Activated T-cell treated with anti-CD3 and anti-CD28 coated beads, Interleukin-2, amount 50 U/mL, for 4 hours (primary cell): ENCODE data around the gene RBM38. TPM values are rescaled to one million over a fixed set of nuclear protein-coding genes. Genes with fewer than 3 reads are reported as not detected.
"Not testable (repeated sequence)": the region's sequence is repeated elsewhere in the genome, so short reads cannot be mapped to it uniquely, and the experiment has no call there.

ENCODE experiments used
- ATAC-seq, 2 donors: fragments of 200-7000 bp; cut with Tn5 transposase; one replicate each; pipeline ENCODE4 v1.10.0; 2021
- DNase-seq: peaks from one replicate; pipeline ENCODE4 v3.0.0-alpha.2; 2020
- H3K27me3 Mint-ChIP-seq: one replicate; pipeline ENCODE4 v1.8.0; 2021; ENCODE audit warnings: low read depth, mixed read lengths
- H3K36me3 Mint-ChIP-seq: one replicate; pipeline ENCODE4 v1.8.0; 2022; ENCODE audit warnings: mixed read lengths; ENCODE audit not compliant: insufficient read depth
- H3K4me1 Mint-ChIP-seq: one replicate; pipeline ENCODE4 v1.8.0; 2021; ENCODE audit warnings: low read depth, mixed read lengths
- H3K4me3 Mint-ChIP-seq: one replicate; pipeline ENCODE4 v1.8.0; 2021; ENCODE audit warnings: mild to moderate bottlenecking, moderate library complexity, mixed read lengths
- H3K9me3 Mint-ChIP-seq: one replicate; pipeline ENCODE4 v1.8.0; 2021; ENCODE audit warnings: mixed read lengths
- total RNA-seq, 3 donors: library from RNA; stranded (reverse); gene quantifications; one replicate each; pipeline ENCODE4 v1.2.1, GENCODE V29; 2021

The RBM38 gene
- total RNA-seq, 3 donors from 2014 or later, result 123 to 172 (median 129) TPM

DNA sequence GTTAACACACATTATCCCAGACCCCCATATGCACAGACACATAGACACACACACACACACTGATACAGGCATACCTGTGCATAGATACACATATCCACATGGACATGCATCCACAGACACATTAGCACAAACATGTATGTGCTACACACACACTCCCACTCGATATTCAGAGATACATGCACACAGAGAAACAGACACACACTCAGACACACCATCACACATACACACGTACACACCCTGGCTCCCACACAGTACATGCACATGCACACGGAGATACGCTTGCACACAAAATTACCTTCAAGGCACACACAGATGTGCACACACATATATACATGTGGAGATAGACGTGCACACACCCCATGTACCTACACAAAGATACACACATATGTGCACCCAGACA lies 19.7 kb downstream of the RBM38 start:
- no peaks in the 10 kb centered on the region for H3K27me3 Mint-ChIP-seq
- no peaks in the 10 kb centered on the region for H3K9me3 Mint-ChIP-seq
- H3K36me3 Mint-ChIP-seq, result peaks cover 9% of the 10 kb centered on the region
- no peak for DNase-seq
- H3K4me3 Mint-ChIP-seq, result no peak overlapping the region
- ATAC-seq, result no peak
- peaks cover 13% of the 10 kb centered on the region for H3K4me1 Mint-ChIP-seq

DNA sequence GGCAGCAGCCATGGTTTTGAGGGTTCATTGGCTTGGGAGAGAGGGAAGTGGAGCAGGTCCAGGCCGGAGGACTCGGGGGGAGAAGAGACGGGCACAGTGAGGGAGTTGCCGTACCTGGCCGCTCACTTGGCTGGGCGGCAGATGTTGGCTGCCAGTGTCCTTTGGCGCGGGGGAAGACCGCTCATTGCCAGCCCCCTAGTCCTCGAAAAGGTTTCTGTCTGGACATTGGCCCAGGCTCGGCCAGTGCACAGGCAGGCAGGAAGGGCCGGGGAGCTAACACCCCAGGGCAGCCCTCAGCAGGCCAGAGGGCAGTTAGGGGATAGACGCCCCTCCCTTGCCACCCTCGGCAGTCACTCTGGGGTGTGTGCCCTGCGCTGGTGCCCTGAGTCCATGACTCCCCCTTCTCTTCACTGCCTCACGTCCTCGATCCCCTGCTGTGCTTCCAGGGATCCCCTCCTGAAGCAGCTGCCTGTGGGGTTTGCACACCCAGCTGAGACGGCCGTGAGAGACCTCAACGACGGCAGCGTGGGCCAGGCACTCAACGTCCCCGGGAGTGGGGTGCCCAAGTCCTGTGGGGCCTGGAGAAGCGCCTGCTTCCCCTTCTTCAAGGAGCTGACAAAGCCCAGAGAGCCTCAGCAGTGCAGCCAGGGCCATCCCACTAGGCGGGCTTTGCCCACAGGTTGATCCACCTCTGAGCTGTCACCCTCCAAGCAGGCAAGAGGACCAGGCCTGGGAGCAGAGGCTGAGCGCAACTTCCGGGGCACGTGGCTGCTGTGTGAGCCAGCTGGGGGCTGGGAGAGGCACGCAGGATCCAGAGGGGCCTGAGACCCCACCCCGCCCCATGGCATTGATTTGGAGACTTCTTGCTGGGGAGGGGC lies 20.4 kb downstream of the RBM38 start:
- ATAC-seq (no peak), DNase-seq (no peak)
- Mint-ChIP-seq H3K4me1 (peaks cover 13% of the 10 kb centered on the region), H3K4me3 (no peak overlapping the region), H3K9me3 (no peaks in the 10 kb centered on the region), H3K27me3 (no peaks in the 10 kb centered on the region), H3K36me3 (peaks cover 9% of the 10 kb centered on the region)

DNA sequence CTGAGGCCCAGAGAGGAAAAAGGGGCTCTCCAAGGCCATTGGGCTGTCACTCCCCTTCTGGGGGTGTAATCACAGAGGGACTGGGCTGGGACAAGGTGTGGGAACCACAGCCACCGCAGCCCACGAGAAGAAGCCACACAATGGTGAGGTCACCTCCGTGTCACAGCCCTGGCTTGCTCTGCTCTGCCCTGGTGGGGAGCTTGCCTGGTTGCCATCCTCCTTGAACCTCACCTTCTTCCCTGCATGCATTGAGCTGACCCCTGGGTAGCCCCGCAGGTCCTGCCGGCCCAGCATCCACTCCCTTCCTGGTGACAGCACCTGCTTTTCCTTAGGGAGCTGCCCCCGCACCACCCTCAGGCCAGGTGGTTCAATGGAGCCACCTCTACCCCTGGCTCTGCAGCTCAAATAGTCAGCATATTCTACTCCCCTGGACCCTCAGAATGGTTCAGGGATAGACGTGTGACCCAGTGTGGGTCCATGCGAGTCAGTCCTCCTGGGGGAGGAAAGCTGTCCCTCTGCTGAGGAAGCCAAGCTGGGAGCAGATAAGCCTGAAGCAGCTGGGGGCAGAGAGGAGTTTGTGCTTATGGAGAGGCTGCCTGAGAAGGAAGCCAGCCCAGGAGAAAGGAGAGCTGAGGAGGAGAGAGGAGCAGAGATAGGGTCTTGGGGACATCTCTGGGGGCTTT lies 21.3 kb downstream of the RBM38 start:
- H3K36me3 Mint-ChIP-seq, result peaks cover 7% of the 10 kb centered on the region
- no peaks in the 10 kb centered on the region for H3K27me3 Mint-ChIP-seq
- H3K4me3 Mint-ChIP-seq, result no peak overlapping the region
- H3K9me3 Mint-ChIP-seq, result no peaks in the 10 kb centered on the region
- peak; percentile 13 to 45 for ATAC-seq
- DNase-seq, result no peak
- H3K4me1 Mint-ChIP-seq, result peaks cover 13% of the 10 kb centered on the region

DNA sequence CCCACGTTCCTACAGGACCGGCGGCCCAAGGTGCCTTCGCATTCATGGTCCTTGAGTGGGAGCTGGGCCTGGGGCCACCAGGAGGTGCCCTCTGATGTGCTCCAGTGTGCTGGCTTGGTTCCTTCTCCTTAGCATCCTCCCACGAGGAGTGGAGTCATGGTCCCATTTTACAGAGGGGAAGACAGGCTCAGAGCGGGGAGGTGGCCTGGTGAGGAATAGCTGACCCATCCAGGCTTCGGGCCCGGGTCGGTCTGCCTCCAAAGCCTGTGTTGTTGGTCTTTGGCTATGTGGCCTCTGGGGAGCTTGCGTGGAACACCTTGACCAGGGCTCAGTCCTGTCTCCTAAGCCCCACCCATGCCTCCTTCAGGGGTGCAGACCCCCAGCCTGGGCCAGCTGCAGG lies 22.8 kb downstream of the RBM38 start:
- DNase-seq (no peak), ATAC-seq (no peak)
- H3K4me3 Mint-ChIP-seq, result no peak overlapping the region
- no peaks in the 10 kb centered on the region for H3K36me3 Mint-ChIP-seq
- no peaks in the 10 kb centered on the region for H3K9me3 Mint-ChIP-seq
- no peaks in the 10 kb centered on the region for H3K27me3 Mint-ChIP-seq
- peaks cover 14% of the 10 kb centered on the region for H3K4me1 Mint-ChIP-seq

DNA sequence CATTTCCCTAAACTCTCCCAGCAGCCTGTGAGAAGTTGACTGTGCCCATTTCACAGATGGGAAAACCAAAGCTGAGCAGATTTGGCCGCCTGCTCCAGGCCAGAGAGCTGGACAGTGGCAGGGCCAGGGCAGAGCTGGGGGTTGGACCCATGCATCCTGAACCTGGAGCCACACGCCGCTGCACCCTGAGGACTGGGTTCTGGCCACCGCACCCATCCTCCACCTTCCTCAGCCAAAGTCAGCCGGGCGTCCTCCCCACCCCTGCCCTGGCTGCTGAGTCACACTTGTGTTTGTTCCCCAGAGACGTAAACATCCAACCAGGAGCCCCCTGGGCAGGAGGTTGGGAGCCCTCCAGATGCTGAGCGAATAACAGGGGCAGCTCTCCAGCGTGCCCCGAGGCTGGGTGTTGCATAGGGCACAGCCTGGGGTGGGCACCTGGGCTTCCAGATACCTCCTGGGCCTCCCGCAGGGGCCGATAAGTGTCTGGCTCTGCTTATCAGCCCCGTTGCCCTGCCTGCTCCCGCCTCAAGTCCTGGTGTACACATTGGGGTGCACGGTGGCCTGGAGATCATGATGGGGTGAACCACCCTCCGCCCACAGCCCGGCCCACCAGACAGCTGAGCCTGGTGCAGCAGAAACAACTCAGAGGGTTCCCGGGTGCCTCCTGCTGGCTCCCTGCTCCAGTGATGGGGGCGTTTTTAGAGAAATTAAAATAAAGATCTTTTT lies 23.8 kb downstream of the RBM38 start:
- DNase-seq (no peak), ATAC-seq (no peak)
- Mint-ChIP-seq H3K36me3 (no peaks in the 10 kb centered on the region), H3K4me3 (no peak overlapping the region), H3K4me1 (peaks cover 14% of the 10 kb centered on the region), H3K27me3 (no peaks in the 10 kb centered on the region), H3K9me3 (no peaks in the 10 kb centered on the region)

DNA sequence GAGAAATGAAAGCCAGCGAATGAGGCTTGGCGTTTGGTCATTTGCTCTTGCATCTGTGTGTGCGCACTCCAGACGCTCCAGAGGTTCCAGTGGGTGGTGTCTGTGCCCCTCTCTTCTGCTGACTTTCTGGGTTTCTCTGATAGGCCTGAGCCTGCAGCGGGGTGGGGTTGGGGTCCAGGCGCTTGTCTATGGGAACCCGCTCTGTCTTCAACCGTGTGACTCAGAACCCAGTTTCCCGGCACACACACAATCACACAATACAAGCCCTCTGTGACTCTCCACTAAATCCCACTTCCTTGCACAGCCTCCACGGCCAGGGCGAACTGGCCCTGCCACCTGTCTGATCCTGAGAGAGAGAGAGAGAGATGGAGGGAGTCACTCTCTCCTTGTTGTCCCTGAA lies 24.6 kb downstream of the RBM38 start:
- no peak overlapping the region for H3K4me3 Mint-ChIP-seq
- no peaks in the 10 kb centered on the region for H3K36me3 Mint-ChIP-seq
- no peaks in the 10 kb centered on the region for H3K9me3 Mint-ChIP-seq
- DNase-seq, result no peak
- peaks cover 14% of the 10 kb centered on the region for H3K4me1 Mint-ChIP-seq
- no peak for ATAC-seq
- H3K27me3 Mint-ChIP-seq, result no peaks in the 10 kb centered on the region

DNA sequence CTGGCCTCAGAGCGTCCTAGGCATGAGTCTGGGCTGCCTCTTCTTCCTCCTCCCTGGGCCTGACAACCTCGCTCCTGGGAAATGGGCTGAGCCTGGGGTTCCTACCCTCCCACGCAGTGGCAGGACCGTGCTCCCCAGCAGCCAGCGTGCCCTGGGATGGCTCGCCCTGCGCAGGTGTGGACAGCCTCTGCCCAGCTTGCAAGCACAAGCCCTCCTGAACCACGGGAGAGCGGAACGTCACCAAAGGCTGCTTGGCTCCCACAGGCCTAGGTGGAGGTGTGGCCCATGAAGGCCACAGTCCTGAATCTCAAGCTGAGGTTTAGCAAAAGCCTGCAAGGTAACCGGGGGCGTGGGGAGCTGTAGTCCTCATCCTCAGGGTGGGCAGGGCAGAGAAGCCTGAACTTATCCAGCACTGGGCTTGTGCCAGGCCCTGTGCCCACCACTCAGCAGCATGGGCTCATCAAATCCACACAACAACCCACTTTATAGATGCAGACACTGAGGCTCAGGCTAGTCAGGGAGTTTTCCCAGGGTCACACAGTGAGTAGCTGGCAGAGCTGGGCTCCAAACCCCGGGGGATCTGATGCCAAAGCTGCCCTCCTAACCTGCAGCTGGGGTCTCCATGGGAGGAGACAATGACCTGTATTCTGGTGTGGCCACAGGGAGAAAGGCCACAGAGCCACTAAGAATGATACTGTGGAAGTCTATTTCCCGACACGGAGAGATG lies 25.3 kb downstream of the RBM38 start:
- ATAC-seq, result no peak
- H3K4me3 Mint-ChIP-seq, result no peak overlapping the region
- H3K27me3 Mint-ChIP-seq, result no peaks in the 10 kb centered on the region
- H3K36me3 Mint-ChIP-seq, result no peaks in the 10 kb centered on the region
- H3K9me3 Mint-ChIP-seq, result no peaks in the 10 kb centered on the region
- no peak for DNase-seq
- H3K4me1 Mint-ChIP-seq, result peaks cover 8% of the 10 kb centered on the region

DNA sequence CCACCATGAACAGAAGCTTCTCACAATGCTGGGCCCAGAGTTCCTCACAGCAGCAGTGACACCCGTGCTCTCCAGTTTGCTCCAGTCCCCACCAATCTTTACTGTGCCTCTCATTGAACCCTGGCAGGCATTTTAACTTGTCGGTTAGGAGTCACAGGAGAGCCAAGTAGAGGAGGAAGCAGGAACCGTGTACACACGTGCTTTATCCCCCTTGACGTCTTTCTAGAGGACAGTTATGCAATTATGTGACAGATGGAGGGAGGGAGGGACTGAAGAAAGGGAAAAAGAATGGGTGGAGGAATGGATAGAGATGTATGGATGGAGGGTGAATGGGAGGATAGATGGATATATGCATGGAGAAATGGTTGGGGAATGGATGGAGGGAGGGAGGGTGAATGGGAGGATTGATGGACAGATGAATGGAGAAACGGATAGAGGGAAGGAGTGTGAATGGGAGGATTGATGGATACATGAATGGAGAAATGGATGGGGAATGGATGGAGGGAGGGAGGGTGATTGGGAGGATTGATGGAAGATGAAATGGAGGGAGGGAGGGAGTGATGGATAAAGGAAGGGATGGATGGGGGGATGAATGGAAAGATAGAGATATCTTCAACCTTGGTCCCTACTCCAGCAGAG lies 26.0 kb downstream of the RBM38 start:
- Mint-ChIP-seq H3K36me3 (no peaks in the 10 kb centered on the region), H3K4me3 (no peak overlapping the region), H3K9me3 (no peaks in the 10 kb centered on the region), H3K4me1 (peaks cover 6% of the 10 kb centered on the region), H3K27me3 (no peaks in the 10 kb centered on the region)
- ATAC-seq (no peak), DNase-seq (no peak)

DNA sequence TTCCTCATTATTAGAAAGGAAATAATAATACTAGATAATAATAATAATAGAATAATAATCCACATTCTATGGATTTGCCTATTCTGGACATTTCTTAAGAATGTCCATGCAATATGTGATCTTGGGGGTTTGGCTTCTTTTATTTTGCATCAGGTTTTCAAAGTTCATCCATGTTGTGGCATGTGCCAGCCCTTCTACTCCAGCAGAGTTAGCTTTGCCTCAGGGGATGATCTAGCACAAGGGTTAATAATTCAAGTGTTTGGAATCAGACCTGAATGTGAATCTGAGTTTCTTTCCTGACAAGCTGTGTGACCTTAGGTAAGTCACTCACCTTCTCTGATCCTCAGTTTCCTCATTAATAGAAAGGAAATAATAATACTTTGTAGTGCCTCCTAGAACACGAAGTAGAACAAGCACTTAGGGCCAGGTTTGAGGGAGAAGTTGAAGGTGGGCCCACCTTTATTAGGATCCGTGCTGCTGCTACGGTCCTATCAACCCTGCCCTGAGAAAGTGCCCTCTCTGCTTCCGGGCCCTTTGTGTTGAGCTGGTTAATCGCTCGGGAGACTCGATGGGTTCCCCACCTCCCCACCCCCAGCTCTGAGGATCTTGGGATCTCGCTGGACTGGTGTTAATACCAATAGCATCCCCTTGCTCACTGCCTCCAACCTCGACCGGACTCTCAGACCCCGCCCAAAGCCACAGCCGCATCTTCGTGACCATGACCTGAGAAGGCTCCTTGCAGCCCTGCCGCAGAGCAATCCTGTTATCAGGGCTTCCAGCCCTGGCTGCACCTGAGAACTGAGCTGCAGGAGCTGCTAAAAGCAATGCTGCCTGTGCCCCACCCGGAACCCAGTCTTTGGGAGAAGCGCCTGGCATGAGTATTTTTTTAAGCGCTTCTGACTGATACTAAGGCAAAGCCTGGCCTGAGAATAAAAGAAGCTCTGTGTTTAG lies 26.9 kb downstream of the RBM38 start:
- Mint-ChIP-seq H3K9me3 (no peaks in the 10 kb centered on the region), H3K4me3 (no peak overlapping the region), H3K27me3 (no peaks in the 10 kb centered on the region), H3K4me1 (peaks cover 4% of the 10 kb centered on the region), H3K36me3 (no peaks in the 10 kb centered on the region)
- DNase-seq (no peak), ATAC-seq (no peak)

DNA sequence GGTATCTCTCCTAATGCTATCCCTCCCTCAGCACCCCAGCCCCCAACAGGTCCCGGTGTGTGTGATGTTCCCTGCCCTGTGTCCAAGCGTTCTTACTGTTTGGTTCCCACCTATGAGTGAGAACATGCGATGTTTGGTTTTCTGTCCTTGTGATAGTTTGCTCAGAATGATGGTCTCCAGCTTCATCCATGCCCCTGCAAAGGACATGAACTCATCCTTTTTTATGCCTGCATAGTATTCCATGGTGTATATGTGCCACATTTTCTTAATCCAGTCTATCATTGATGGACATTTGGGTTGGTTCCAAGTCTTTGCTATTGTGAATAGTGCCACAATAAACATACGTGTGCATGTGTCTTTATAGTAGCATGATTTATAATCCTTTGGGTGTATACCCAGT lies 28.3 kb downstream of the RBM38 start:
- H3K4me3 Mint-ChIP-seq, H3K36me3 Mint-ChIP-seq, H3K27me3 Mint-ChIP-seq, ATAC-seq, H3K9me3 Mint-ChIP-seq, DNase-seq: not testable (repeated sequence)
- peaks cover 11% of the 10 kb centered on the region for H3K4me1 Mint-ChIP-seq

DNA sequence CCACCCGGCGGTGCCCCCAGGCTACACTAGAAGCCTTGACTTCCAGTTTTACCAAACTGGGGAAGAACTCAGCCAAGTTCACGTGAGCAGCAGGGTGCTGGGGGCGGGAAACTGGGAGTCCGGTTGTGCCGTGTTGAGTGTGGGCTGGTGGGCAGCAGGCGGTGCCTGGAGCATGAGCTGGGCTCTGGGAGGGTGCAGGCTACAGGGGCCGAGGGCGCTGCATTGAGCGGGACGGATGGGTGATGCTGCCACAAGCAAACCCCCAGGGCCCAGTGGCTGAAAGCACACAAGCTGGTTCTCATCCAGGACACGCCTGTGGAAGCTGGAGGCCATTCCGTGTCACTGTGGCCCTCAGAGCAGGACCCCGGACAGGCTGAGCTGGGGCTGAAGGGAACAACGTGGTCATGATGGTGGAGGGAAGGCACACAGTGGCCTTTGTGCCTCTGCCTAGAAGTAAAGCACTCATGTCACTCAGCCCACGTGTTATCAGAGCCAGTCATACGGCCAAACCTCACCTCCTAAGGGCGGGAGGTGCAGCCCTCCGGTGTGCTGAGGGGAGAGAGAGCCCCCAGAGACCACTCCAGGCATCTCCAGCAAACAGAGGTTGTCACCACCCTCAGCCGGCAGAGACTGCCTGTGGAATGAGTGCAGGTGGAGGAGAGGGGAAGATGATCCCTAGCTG lies 29.5 kb downstream of the RBM38 start:
- H3K9me3 Mint-ChIP-seq, result no peaks in the 10 kb centered on the region
- H3K36me3 Mint-ChIP-seq, result no peaks in the 10 kb centered on the region
- ATAC-seq (peak in 1 of 2 donors; percentile 35), DNase-seq (no peak)
- H3K4me3 Mint-ChIP-seq, result no peak overlapping the region
- H3K4me1 Mint-ChIP-seq, result peaks cover 21% of the 10 kb centered on the region
- no peaks in the 10 kb centered on the region for H3K27me3 Mint-ChIP-seq

DNA sequence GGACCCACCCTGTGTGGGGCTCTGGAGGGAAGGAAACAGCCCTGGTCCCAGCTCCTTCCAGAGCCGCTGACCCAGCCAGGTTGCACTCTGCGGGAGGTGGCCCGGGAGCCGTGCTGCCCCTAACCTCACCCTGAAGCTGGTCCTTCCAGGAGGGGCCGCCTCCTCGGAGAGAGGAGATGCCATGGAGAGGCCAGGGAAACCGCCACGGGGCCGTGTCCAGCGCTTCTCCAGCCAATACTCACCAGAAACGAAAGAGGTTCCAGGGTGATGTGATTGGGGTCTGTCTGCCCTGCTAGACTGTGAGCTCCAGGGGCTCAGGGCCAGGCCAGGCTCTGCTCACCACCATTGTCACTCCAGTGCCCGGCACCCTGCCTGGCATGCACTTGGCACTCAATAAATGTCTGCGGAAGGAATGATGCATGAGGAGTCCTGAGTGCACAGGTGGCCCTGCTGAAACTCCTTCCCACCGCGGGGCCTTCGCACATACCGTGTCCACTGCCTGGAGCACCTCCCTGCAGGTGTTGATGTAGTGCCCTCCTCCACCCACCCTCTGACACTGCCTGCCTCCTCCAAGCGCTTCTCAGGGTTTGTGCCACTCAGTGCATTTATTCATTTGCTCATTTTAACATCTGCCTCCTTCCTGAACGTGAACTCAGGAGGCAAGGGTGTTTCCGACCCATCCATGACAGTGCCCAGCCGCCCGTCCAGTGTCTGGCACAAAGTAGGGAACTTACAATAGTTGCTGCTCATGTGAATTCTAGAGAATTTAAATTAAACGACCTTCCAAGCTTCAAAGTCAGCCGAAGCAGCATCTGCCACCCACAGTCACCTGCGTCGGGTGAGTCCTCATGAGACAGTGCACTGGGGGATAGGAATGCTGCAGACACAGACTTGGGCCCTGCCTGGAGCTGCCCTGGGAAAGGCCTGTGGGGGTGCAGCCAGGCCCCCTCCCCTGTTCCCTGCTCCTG lies 30.3 kb downstream of the RBM38 start:
- Mint-ChIP-seq H3K4me1 (peaks cover 24% of the 10 kb centered on the region), H3K27me3 (no peaks in the 10 kb centered on the region)
- no peak for ATAC-seq

More for the DNA sequence above, 30.3 kb downstream of the RBM38 start:
- Mint-ChIP-seq H3K9me3 (no peaks in the 10 kb centered on the region), H3K36me3 (no peaks in the 10 kb centered on the region), H3K4me3 (no peak overlapping the region)
- no peak for DNase-seq
